ENCODE measurements around the gene STK4. TPM values are rescaled to one million over a fixed set of nuclear protein-coding genes. Genes with fewer than 3 reads are reported as not detected.

The STK4 gene
- total RNA-seq, 1 donor from 2014 or later: 34.8 TPM

GRCh38 chr20:45039475-45039820 lies 73.1 kb downstream of the STK4 start:
- peaks cover 1% of the 10 kb centered on the region for H3K36me3 ChIP-seq (ENCODE audit: control insufficient read depth, insufficient read depth, low read length)
- FAIRE-seq (no peak), DNase-seq (ENCODE audit: low read depth) (no peak)
- no peaks in the 10 kb centered on the region for H3K27me3 ChIP-seq (ENCODE audit: control insufficient read depth, insufficient read depth, low read length)
- TF ChIP-seq CTCF (IDR thresholded peaks at IDR 0.05; ENCODE audit: insufficient read depth, low read length, severe bottlenecking): no peak
- H3K4me3 ChIP-seq (ENCODE audit: low read depth, low read length): no peak overlapping the region

GRCh38 chr20:45041464-45042337 lies 75.4 kb downstream of the STK4 start:
- no peak overlapping the region for H3K4me3 ChIP-seq (ENCODE audit: low read depth, low read length)
- no peak for FAIRE-seq
- TF ChIP-seq CTCF (IDR thresholded peaks at IDR 0.05; ENCODE audit: insufficient read depth, low read length, severe bottlenecking): no peak
- no peaks in the 10 kb centered on the region for H3K36me3 ChIP-seq (ENCODE audit: control insufficient read depth, insufficient read depth, low read length)
- peak; percentile 96 for DNase-seq (ENCODE audit: low read depth)
- H3K27me3 ChIP-seq (ENCODE audit: control insufficient read depth, insufficient read depth, low read length): no peaks in the 10 kb centered on the region

- DNase-seq (ENCODE audit: low read depth): no peak
Measured at GRCh38 chr20:45042978-45043377, 76.7 kb downstream of the STK4 start.

GRCh38 chr20:45044084-45044573 lies 77.8 kb downstream of the STK4 start:
- Histone ChIP-seq H3K36me3 (ENCODE audit: control insufficient read depth, insufficient read depth, low read length) (no peaks in the 10 kb centered on the region), H3K27me3 (ENCODE audit: control insufficient read depth, insufficient read depth, low read length) (no peaks in the 10 kb centered on the region), H3K4me3 (ENCODE audit: low read depth, low read length) (no peak overlapping the region)
- DNase-seq (ENCODE audit: low read depth): peak; percentile 76
- peak; percentile 62 for FAIRE-seq
- TF ChIP-seq CTCF (IDR thresholded peaks at IDR 0.05; ENCODE audit: insufficient read depth, low read length, severe bottlenecking): peak; percentile 70

More at GRCh38 chr20:45042978-45043377, 76.7 kb downstream of the STK4 start:
- no peaks in the 10 kb centered on the region for H3K27me3 ChIP-seq (ENCODE audit: control insufficient read depth, insufficient read depth, low read length)
- TF ChIP-seq CTCF (IDR thresholded peaks at IDR 0.05; ENCODE audit: insufficient read depth, low read length, severe bottlenecking): no peak
- no peak overlapping the region for H3K4me3 ChIP-seq (ENCODE audit: low read depth, low read length)
- no peak for FAIRE-seq
- H3K36me3 ChIP-seq (ENCODE audit: control insufficient read depth, insufficient read depth, low read length): no peaks in the 10 kb centered on the region

- Histone ChIP-seq H3K27me3 (ENCODE audit: control insufficient read depth, insufficient read depth, low read length) (no peaks in the 10 kb centered on the region), H3K4me3 (ENCODE audit: low read depth, low read length) (no peak overlapping the region), H3K36me3 (ENCODE audit: control insufficient read depth, insufficient read depth, low read length) (no peaks in the 10 kb centered on the region)
- no peak for DNase-seq (ENCODE audit: low read depth)
- FAIRE-seq: no peak
- no peak for TF ChIP-seq CTCF (IDR thresholded peaks at IDR 0.05; ENCODE audit: insufficient read depth, low read length, severe bottlenecking)
Measured at GRCh38 chr20:45044601-45045000, 78.3 kb downstream of the STK4 start.

Measured in bronchial epithelial cell (primary cell).